RCC 7860 (cell line): ENCODE measurements around the gene WDR74.
A peak's percentile ranks its signal among the peaks of the same experiment; 100 is the strongest.
"Not testable (repeated sequence)": the region's sequence is repeated elsewhere in the genome, so short reads cannot be mapped to it uniquely, and the experiment has no call there.

Experiments
- DNase-seq: peaks from one replicate; pipeline ENCODE4 v3.0.0-alpha.2; 2015; ENCODE audit warnings: low spot score
- FAIRE-seq: peaks from 2 replicates; lab custom pipeline; 2012; peaks lifted over from hg19 to GRCh38; lab: Jason Lieb, UNC

Gene WDR74

DNA sequence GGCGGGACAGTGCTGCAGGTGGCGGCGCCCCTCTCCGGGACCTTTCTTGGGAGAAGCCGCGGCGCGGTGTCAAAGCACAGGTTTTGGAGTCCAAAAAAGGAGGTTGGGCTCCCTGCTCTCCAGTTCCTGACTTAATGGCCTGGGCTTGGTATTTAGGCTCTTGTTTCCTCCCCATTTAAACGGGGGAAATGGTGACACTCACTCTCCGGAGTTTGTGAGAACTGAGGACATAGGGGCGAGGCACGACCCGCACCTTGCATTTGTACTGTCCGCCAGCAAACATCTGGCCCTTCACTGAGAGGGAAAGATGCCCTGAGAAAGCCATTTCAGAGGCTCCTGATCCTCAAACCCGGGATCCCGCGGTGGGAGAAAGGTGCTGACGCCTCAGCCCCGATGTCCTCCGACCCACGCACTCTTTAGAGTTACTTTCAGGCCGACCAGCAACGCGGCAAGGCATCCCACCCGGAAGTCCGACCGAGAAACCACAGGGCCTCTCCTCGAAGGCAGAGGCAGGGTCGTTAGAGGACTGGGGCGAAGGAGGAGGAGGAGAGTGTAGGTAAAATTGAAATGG is 2.9 kb upstream of the WDR74 start:
- no peak for FAIRE-seq
- no peak for DNase-seq

DNA sequence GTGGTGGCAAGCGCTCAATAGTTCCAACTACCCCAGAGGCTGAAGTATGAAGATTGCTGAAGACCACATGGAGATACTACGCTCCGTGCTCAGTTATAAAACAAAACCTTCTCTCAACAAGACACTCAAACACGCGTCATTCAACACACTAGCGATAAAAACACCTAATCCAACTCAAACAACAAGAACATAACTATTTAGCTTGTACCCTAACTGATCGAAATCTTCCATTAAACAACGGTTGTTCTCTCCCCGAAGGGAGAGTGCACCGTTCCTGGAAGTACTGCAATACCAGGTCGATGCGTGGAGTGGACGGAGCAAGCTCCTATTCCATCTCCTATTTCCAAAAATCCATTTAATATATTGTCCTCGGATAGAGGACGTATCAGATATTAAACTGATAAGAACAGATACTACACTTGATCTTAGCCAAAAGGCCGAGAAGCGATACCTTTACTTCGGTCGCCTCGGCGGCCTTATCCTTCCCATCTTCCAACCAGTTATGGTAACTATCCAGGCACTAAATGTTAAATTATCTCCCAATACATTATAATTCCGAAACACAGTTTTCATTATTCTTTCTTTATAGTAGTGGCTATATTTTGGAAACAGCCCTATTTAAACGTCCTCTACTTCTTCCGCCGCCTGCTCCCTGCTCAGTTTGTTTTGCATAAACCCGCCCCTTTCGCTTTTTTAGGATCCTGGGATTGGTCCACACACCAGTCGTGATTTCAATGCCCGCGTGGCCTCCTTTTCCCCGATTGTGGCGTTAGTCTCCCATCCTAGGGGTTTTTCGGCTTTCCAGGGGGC is 2.2 kb upstream of the WDR74 start:
- DNase-seq = peak; percentile 100
- peak; percentile 97 for FAIRE-seq

DNA sequence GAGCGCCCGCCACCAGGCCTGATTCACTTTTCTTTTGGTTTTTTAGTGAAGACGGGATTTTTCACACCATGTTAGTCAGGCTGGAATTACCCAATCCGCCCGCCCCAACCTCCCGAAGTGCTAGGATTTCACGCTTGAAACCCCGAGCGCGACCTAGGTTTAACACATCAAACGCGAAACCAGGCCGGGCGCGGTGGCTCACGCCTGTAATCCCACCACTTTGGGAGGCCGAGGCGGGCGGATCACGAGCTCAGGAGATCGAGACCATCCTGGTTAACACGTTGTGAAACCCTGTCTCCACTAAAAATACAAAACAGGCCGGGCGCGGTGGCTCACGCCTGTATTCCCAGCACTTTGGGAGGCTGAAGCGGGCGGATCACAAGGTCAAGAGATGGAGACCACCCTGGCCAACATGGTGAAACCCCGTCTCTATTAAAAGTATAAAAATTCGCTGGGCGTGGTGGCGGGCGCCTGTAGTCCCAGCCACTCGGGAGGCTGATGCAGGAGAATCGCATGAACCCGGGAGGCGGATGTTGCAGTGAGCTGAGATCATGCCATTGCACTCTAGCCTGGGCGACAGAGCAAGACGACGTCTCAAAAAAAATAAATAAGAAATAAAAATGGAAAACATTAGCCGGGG is 1.5 kb upstream of the WDR74 start:
- peak; percentile 90 for DNase-seq
- not testable (repeated sequence) for FAIRE-seq

GRCh38 chr11:62835336-62835735 is 4.1 kb downstream of the WDR74 start:
- DNase-seq (no peak), FAIRE-seq (no peak)

DNA sequence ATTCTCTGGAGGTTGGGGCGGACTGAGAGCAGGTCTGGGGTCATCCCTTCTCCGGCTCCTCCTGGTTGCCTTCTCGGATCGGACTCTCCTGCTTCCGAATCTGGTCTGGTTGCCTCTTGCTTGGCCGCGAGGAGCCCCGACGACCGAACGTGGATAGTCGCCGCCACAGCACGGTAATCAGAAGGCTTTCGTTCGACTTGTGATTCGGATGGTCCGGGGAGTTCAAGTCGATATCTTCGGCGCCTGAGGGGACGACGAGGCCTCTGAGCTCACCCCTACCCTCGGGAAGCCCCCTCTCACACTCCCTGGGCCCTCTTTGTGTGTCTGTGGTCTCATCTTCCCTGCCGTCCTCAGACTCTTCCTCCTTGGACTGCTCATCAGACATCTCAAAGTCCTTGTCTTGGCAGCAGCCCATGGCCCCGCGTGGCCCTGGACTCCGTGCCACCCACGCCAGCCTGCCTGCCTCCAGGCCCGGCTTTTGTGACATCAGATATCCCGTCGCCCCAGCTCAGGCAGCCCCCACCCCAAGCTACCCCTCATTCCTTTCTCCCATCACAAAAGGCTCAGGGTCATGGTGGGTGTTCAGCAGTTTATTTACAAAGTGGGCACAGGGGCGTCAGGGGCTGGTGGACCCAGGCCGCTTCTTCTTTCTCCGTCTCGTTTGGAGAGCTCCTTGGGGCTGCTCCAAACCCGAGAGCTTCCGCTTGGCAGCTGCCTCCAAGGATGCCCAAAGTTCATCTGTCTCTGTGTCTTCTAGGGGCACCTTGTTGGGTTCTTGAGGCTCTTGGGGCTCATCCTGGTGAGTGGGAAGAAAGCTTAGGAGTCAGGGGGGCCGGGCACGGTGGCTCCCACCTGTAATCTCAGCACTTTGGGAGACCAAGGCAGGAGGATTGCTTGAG is 6.8 kb downstream of the WDR74 start, which contains the start of gene TEX54:
TEX54 (minus strand) TSS at position 506 of the 899 bp plus-strand sequence.
- FAIRE-seq (no peak), DNase-seq (no peak)

DNA sequence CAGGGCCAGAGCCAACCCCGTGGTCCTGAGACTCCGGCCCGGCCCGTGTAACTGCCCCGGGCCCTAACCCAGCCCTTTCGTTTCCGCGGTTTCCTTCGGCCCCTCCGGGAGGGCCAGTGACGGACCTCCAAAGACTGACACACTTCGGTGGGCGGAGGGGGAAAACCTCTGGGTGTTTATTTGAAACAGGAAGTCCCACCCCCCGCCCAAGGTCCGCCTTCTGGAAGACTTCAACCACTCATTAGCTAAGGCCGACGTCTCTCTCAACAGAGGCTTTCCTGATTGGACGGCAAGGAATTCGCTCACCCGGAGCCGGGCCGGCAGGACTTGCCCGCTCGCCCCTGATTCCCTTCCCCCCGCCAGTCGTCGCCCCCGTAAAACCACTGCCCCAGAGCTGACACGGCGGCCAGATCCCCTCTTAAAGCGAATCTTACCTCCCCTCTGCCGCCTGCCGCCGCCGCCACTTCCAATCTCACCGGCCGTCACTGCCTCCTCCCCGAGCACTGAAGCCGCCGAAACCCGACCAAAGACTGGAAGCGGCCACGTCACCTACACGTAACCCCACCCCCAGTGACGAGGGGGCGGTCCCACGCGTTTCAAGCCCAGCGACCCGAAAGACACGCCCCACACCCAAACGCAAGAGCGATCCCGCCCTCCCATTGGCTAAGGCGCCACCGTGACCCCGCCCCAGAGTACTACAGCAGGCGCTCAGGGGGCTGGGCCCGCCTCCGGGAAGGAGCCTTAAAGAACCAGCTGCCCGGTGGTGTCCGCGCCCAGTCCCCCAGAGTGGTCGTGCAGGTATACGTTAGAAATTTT is 7.7 kb downstream of the WDR74 start, which contains the start of gene STX5:
STX5 (minus strand) TSS at position 532 of the 816 bp plus-strand sequence. CDS start 808 bp downstream, outside the sequence.
- DNase-seq (peak; percentile 91), FAIRE-seq (peak; percentile 69)

GRCh38 chr11:62830904-62831519 is 8.4 kb downstream of the WDR74 start:
- FAIRE-seq = no peak
- no peak for DNase-seq

DNA sequence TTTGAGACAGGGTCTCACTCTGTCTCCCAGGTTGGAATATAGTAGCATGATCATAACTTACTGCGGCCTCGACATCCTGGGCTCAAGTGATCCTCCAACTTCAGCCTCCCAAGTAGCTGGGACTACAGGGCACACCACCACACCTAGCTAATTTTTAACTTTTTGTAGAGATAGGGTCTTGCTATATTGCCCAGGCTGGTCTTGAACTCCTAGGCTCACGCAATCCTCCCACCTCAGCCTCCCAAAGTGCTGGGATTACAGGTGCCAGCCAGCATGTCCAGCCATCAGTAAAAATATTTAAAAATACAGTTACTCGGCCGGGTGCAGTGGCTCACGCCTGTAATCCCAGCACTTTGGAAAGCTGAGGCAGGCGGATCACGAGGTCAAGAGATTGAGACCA is 11.3 kb downstream of the WDR74 start:
- not testable (repeated sequence) for FAIRE-seq, DNase-seq

- FAIRE-seq = no peak
- no peak for DNase-seq
These were observed 15.7 kb downstream of the WDR74 start for GRCh38 chr11:62823677-62824076.

- DNase-seq (no peak), FAIRE-seq (no peak)
These were observed 22.3 kb downstream of the WDR74 start for GRCh38 chr11:62817129-62817528.

GRCh38 chr11:62816557-62816956 is 22.8 kb downstream of the WDR74 start:
- FAIRE-seq = no peak
- DNase-seq = no peak

GRCh38 chr11:62811659-62812058 is 27.7 kb downstream of the WDR74 start:
- FAIRE-seq = no peak

DNA sequence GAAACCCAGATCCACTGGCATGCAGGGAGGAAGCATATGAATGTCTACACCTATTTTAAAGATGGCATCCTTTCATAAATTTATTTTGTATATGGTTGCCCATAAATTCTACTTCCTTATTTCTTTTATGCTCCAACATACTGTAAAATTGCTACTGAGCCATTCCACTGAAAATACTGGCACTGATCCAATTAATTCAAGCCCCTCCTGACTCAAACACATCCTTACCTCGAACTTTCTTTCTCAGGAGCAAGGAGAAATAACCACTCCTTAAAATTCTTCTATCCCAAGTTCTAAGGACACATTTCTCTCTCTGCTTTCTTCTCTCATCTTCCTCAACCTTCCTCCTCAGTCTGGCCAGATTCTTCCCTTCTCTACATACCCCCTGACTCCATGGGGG is 28.6 kb downstream of the WDR74 start:
- no peak for FAIRE-seq
- DNase-seq = no peak

More at GRCh38 chr11:62811659-62812058, 27.7 kb downstream of the WDR74 start:
- no peak for DNase-seq

- no peak for DNase-seq
- no peak for FAIRE-seq
These were observed 32.7 kb downstream of the WDR74 start for GRCh38 chr11:62806611-62807121.

DNA sequence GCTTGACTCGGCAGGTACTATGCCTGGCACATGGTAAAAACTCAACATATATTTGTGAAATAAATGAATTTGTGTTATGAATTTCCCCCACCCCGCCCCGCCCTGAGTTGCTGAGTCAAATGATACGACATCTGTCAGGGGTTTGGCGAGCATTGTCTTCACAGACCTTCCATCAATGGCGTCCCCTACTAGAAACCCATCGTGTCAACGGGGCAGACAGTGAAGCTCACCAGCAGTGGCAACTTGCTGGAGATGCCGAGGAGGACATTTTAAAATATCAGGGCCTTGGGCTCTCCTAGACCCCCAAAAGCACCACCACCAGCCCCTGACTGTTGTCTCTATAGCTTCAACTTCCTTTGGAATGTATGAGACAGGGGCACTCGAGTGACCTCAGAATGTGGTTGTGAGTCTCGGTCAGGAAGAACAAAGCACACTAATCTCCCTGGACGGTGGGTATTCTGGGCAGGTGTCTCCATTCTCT is 33.4 kb downstream of the WDR74 start:
- DNase-seq (no peak), FAIRE-seq (no peak)

GRCh38 chr11:62805076-62805892 is 34.1 kb downstream of the WDR74 start, which contains the start of gene NXF1:
Gene NXF1 (minus strand): TSS chr11:62805440. CDS start chr11:62805356, 84 bp downstream.
- DNase-seq (peak; percentile 87), FAIRE-seq (no peak)

DNA sequence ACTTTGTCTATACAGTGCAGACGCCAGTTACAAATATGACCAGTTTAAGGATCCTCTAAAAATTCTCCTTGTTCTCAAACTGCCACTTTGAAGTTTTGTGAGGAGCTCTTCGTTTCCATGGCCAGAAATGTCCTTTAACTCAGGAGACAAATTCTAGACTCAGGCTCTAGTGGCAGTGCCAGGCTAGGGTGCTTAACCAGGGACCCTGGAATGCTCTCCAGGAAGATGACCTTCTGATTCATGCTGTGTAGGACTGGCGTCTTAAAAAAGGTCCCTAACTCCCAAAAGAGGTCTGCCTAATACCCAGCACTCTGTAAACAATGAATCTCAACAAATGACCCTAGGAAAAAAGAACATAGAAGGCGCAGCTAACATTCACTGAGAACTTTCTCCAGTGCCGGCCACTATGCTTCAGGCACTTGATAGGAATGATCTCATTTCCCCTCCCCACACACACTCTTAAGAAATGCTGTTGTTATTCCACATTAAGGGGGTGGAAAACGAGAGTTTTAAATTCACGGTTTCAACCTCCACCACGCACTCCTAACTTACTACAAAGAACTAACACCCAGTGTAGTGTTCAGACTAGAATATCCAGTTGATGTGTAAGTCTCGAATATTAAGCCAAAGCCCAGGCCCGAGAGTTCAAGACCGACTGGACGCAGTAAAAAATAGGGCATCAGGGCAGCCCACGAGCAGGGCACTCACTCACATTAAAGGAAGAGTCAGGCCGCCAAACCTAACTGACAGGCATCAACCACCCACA is 34.9 kb downstream of the WDR74 start:
- FAIRE-seq (no peak), DNase-seq (no peak)
